Measurements from ENCODE around the gene PAQR3. TPM values are rescaled to one million over a fixed set of nuclear protein-coding genes. Genes with fewer than 3 reads are reported as not detected.

Gene PAQR3, protein sequence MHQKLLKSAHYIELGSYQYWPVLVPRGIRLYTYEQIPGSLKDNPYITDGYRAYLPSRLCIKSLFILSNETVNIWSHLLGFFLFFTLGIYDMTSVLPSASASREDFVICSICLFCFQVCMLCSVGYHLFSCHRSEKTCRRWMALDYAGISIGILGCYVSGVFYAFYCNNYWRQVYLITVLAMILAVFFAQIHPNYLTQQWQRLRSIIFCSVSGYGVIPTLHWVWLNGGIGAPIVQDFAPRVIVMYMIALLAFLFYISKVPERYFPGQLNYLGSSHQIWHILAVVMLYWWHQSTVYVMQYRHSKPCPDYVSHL
- total RNA-seq, result 17.5 and 17.9 TPM in 2 replicates

DNA sequence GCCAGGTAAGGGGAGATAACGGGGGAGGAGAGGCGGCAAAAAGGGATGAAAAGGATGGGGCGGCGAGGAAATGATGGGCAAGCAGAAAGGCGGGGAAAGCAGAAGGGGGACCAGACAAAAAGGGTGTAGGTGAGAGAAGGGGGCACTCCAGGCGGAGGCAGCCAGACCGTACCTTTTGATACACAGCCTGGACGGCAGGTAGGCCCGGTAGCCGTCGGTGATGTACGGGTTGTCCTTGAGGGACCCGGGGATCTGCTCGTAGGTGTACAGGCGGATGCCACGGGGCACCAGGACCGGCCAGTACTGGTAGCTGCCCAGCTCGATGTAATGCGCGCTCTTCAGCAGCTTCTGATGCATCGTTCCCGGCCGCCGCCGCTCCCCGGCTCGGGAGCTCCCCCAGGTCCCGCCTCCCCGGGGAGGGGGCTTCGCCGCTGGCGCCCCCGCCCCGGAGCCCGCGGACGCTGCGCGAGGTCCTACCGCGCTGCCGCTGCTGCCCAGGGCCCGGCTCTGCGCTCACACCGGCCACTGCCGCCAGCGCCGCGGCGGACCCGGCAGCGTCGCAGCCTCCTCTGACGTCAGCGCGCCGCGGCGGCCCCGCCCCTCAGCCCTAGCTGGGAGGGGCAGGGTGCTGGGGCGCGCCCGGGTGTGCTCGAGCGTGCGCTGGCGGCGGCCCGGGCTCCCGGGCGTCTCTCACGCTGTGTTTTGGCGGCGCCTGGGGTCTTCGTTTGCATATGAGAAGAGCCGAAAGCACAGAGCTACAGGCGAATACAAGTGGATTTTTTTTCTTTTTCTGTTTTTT, at the start of gene PAQR3:
TSS of gene PAQR3 (minus strand) at position 571 of the 799 bp plus-strand sequence. CDS start at position 357, 214 bp downstream.

Other genes with a start within 250 kb of the PAQR3 start
- gene BMP2K, start 163.1 kb downstream of the PAQR3 start, total RNA-seq, result 22.7 and 40.1 TPM in 2 replicates

All from epithelial cell of umbilical artery (primary cell).